Stimulated activated CD8-positive, alpha-beta memory T cell treated with anti-CD3 and anti-CD28 coated beads, Interleukin-7, amount 100 ng/mL, for 4 hours (primary cell): ENCODE measurements around the gene NTM.

Experiments used
- DNase-seq, 2 donors: peaks; one replicate each; pipeline ENCODE4 v3.0.0-alpha.2; 2020; ENCODE audit warnings: low read depth in 2 of 2

NTM gene

DNA sequence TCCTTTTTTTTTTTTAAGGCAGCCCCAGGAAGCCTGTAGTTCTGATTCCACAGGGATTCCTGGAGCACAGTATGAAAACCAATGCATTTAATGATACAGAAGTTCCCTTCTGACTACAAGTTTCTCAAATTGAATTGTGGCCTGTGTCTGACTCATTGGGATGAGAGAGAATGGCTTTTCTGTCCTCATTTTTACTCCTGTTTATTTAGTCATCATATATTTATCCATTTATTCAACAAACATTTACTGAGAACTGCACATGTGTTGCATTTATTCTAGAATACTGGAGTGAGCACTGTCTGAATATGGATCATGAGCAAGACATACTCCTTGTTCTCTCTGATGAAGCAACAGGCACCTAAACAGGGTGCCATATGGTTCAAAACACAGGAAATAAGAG lies 231.2 kb downstream of the NTM start:
- DNase-seq = no peak

DNA sequence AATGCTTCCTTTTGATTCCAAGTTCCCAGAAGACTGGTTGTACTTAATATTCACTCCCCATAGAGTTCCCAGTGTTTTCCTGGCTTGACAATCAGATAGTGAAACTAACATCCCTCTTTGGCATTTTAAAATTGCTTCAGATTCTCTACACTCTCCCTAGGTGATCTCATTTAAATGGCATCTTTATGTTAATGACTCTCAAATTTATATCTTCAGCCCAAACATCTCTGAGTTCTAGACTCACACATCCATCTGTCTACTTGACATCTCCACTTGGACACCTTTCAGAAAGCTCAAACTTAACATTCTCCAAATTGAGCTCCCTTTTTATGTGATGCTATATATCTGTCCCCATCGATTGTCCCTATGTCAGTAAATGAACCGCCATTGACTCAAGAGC lies 232.0 kb downstream of the NTM start:
- no peak for DNase-seq

DNA sequence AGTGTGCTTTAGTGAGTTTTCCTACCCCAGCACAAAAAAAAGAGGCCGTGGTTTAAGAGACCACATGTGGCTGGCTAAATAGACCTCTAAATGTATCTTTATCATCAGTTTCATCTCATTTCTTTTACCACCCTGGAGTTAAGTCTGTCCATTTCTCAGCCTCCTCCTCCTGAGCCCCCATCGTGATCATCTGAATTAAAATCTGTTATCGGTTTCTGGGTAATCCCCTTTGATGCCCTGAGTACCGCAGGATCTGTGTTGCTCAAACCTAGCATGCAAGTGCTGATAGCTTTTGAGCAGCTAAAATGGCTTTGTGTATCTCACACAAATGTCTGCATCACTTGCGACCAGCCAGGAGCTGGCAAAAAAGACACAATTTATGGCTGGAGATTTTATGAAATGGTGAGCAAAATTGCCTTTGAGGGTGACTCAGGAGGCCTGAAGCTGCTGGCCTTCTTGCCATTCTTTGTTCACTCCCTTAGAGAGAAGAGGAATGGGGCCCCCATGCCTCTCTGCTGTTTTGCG lies 236.5 kb downstream of the NTM start:
- DNase-seq = no peak

DNA sequence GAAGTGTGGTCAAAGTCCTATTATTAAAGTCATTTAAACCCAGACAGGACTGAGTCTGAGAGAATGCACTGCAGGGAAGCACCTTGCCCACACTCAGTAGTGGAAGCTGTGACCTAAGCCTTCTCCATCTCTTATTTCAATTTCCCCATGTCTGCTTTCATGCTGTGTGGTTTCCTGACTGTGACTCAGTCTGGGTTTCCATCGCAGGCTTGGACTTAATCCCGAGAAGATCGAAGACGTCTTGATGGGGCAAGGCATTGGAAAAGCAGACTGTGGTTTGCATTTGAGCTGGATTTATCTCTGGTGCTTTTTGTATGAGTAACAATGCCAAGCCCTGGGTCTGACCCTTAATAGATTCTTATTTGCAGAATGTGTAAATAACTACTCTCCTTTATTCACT lies 238.9 kb downstream of the NTM start:
- no peak for DNase-seq

DNA sequence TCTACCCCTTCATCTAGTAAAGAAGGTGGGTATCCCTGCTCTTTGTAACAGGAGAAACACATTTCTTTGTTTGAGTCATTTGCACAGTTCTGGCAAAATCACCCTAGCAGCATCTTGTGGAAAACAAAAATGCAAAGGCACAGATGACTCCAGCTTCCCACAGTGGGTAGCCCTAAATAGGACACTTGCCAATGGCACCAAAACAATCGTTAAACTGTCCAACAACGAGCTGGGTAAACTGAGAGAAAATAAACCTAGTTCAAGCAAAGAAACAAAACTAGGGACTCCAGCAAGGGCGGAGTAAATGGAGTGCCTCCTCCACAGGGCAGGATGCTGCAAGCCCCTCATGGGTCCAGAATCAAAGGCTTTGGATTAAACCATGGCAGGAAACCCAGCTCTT lies 239.5 kb downstream of the NTM start:
- DNase-seq = no peak

DNA sequence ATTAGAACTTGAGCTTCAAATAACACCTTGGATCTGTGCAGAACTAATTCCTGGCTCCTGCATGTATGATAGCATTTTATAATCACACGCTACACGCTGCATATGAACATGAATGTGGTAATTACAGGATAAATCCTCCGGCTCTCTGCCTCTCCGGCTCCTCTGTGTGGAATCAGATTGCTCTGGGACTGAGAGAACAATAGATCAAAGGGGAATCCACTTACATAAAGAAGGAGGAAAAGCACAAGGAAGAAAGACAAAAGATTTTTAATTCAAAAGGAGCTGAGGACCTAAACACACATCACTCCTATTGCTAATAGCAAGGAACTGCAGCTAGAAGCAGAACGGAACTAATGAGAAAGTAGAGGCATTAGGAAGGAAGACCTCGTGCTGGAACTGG lies 240.9 kb downstream of the NTM start:
- DNase-seq = no peak

DNA sequence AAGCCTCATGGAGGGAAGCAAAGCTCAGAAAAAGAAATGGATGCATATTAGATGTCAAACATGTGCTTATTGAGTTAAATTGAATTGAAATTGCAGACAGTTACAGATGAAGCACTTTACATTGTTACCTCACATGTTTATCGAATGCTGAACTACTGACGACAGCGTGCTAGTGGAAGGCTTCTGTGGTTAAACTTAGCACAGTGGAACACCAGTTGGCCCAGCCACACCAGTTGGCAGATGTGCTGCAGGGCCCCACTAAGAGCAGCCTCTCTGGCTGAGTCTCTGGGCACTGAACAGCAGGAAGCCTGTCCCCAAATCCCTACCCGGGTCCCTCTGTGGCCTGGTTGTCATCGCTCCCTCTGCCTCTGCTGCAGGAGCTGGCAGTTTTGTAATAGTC lies 242.1 kb downstream of the NTM start:
- DNase-seq = no peak

DNA sequence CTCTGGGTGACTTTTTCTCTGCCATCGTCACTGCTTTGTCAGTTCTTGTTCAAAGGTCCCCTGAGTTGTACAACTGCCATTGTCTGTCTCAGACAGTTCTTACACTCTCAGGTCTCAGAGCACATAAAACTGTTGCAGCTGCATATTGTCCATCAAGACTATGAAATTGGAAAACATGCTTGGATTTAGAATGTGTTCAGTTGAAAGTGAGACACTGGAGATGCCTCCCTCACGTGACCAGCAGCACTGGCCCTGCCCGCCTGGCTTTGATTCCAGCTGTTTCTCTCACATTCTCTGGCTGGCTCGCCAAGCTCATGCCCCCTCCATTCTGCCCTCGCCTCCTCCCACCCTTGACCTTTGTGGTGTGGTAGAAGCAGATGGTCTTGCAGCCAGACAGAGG lies 244.2 kb downstream of the NTM start:
- no peak for DNase-seq

DNA sequence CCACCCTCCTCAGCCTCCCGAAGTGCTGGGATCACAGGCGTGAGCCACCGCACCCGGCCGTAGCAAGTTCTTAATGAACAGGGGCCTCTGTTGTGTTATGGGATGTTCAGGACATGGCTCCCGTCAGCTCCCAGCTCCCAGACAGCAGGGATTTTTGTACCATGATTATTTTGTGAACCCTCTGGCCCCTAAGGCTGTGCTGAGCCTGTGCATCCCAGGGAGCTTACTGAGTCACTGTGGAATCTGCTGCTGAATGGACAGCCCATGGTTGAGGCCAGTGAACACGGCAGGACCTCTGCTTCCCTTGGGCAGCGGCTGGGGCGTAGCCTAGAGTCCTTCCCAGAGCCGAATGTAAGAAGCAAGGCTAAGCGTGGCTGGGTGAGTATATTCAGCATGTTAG lies 245.2 kb downstream of the NTM start:
- DNase-seq = no peak

DNA sequence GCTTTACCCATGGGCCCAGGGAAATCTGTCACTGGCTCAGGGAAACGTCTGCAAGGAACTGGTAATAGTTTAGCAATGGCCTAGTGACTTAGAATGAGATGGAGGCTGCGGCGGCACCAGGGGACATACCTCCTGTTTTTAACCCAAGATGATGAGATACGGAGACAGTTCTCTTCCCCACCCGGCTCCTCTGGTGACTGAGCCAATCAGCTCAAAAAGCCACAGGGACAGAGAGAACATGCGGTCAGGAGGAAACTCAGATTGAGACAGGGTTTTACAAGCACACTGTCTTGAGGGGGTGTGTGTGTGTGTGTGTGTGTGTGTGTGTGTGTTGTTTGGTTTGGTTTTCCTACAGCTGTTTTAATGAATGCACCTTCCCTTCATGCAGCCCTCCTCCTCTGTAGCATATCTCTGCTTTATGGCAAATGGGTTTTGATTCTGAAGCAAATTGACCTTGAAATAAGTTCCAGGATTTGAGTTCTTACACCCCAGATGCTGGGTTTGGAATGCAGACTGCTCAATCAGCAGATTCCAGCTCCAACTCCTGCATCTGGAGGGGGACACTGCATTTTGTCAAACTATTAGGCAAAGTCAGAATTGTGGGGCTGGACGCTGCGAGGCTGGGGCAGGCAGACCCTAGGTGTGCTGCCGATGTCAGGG lies 246.2 kb downstream of the NTM start:
- DNase-seq = no peak

DNA sequence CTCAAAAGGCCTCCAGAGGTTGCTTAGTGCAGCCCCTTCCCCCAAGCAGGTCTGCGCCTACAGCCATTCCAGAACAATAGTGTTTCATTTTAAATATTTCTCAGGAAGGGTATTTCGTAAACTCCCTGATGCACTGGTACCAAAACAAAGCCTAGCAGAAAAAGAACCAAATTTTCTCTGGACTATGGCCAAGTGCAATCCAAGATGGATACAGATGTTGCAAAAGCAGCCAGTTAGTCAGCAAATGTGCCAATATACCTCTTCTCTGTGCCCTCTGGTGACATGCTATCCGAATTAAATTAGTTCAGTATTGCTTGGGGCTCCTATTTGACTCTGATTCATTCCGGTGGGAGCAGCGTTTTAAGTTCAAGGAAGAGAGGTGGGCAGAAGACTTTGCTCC lies 247.8 kb downstream of the NTM start:
- DNase-seq = no peak

DNA sequence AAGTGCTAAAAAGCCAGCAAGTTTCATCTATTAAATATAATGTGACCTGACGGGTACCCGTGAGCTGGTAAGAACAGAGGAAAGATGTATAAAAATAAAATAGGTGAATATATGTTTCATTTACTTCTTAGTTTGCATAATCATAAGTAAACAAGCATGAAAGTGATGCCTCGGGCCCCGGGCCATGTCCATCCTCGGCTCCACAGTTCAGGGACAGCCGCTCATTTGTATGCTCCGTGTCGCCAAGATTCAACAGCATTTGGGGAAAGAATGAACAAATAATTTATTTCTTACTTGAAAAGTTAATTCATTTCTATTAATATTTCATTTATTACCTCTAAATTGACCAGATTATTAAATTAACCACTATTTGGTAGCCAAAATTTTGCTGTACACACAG lies 251.8 kb downstream of the NTM start:
- no peak for DNase-seq

DNA sequence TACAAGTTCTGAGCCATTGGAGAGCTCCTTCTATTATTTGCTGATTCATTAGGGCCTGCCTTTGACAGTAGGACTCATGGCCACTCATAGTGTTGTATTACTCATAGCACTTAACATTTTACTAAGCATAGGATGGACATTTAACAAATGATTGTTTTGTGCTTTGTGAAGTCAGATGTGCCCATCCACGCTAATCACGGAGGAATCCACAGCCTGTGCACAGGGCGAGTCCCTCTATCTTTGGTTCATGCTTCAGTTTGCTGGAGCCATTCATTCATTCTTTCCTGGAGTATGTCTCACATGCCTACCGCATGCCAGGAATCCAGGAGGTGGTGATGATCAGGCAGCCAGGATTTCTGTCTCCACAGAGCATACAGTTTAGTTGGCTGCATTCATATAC lies 254.1 kb downstream of the NTM start:
- DNase-seq = no peak

DNA sequence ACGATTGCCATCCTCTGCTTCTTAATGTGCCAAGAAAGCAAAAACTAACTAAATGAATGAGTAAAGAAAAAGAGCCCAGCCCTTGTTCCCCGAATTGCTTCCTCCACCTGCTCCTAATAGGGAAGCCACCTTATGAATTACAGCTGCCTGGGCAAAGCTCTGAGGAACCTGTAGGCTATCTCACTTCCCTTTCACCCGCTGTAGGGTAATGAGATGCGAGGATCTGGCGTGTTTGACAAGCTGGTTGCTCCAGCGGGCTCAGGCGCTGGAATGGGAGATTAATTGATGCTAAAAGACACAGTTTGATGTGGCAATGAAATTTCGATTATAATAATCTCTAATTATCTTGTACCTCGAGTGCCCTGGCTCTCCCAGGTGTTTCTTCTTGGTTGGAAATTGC lies 256.4 kb downstream of the NTM start:
- no peak for DNase-seq

DNA sequence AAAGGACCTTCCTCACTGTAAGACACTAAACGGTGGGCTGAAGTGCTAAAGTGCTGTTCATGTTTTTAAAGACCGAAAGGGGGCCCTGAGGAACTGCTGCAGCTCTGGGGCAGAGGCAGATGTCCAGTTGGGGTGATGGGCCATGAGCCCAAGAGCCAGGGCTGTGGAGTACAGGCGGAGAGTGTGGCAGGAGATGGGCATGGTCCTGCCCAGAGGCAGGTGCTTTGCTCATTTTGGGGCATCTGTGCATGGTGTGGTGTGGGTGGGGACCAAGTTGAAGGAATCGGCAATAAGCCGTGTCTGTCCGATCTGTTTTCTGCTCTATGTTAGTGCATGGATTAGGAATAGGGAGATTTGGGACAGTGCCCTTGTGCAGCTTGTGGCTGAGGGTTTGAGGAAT lies 258.3 kb downstream of the NTM start:
- DNase-seq = no peak

DNA sequence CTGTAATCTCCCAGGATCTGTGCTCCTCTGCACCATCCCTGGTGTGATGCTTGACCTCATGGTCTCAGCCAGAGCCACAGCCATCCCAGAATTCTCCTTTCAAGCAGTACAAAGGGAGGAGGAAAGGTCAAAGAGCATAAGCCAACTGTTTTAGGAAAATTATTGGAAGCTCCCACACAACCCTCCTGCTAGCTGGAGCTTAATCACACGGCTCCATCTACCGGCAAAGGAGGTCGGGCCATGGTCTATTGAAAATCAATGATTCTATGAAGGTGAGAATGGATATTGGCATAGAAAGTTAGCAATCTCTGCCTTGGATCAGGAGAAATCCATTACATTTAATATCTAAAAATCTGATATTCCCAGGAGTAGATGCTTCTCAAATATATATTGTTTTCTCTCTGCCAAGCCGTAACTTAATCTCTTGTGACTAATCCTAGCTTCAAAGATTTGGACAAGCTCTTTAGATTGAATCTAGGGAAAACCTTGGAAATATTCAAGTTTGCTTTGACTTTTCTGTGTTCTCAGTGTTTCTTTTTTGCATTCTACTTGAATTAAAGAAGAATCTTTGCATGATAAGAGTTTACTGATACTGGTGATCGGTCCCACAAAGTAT lies 259.6 kb downstream of the NTM start:
- no peak for DNase-seq

DNA sequence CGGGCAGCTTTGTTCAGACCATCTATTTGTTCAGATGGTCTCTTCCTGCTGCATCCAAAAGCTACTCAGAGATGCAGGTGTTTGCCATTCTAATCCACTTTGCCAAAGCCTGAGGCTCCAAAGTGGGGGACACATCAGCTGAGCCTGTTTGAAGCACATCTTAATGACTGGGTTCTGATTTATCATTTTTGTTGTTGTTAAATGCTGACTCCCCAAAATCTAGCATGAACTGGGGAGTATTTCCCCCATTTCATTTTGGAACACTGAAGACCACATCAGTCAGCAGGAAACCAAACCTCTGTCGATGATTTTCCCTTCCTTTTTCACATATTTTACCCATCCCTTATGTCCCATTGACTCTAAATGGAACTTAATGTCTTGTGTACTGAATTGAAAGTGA lies 262.6 kb downstream of the NTM start:
- DNase-seq = no peak

DNA sequence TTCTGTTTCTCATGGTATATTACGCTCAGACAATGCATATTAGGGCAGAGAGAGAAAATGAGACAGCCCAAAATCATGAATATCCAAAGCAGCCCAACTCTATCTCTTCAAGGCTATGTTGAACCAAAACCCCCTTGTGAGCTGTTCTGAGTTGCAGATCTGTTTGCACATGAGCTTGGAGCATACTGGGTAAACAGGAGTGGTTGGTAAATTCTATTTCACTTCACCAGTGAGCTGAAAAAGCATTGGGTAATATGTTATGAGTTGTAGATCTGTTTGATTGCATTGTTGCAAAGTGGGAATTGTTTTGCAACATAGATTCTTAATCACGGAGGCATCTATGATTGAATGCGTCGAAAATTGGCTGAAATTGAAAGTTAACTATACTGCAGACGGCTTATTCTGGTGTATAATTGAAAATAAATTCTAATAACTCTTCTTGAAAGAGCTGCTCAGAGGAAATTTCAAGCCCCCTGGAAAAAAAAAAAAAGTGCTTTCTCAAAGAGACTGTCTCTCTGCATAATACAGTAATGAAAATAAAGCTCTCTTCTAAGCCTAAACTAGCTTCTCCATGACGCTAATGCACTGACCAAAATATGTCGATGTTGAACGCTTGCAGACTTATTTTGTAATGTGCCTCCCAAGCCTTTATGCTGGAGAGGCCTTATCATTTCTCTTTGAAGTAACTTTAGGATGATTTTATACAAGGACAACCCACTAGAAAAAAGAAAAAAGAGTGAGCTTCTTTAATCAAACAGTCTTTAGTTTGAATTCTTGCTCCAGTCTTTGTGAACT lies 263.7 kb downstream of the NTM start:
- DNase-seq = no peak

DNA sequence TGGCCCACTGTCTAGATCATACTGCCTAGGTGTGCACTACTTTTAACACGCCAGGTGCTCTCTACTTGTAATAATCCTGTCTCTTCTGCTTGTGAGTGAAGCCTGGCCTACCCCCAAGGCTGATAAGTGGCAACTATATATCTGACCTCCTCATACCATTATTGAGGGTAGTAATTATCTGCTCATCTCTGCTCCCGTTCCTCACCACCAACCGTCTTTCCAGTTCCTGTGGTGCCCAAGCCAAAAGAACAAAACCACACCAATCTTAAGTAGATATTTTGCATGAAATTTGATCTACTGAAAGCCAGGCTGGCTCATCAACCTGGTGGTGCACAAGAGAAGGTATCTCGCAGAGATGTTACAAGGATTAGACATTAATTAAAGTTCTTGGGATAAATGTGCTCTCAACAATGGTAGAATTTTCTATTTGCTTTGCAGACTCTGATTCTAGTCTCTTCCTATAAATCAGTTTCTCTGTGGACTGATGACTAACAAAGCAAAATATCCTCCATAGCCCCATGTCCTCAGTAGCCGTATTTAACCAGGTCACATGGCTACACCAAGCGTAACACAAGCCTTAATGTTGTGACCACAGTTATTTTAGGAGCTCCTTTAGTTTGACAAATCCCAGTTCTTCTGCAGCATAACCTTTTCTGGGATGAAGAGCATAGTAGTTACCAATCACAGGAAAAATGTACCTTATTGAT lies 267.2 kb downstream of the NTM start:
- no peak for DNase-seq

DNA sequence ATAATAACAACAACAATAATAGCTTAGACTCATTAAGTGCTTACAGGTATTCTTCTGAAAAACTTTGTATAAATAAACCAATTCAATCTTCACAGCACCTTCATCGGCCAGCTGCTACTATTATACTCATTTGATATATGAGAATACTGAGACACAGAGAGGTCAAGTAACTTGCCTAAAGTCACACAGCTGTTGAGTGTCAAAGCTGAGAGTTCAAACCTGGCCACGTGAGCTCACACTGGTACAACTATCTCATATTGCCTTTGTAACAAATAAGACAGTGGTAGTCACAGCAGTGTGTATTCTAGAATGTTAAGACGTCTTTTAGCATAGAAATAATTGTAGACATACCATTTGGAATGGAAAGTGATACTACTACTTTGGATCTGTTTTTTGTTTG lies 268.5 kb downstream of the NTM start:
- DNase-seq = no peak

DNA sequence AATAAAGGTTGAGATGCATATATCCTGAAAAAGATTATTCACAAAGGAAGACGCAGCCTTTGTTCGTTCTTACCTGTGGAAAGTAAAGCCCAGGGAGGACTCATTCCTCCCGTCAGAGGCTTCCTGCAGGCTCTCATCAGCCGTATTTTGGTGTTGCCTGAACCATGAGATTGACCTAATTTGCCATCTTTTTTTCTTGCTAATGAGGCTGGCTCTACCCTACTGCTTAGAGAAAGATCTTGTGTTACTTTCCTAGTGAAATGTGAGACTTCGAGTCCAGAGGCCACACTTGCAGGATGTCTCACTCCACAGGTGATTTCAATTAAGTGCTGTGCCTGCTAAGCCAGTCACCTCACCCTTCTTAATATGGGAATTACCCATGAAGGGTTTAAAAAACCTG lies 269.9 kb downstream of the NTM start:
- no peak for DNase-seq

DNA sequence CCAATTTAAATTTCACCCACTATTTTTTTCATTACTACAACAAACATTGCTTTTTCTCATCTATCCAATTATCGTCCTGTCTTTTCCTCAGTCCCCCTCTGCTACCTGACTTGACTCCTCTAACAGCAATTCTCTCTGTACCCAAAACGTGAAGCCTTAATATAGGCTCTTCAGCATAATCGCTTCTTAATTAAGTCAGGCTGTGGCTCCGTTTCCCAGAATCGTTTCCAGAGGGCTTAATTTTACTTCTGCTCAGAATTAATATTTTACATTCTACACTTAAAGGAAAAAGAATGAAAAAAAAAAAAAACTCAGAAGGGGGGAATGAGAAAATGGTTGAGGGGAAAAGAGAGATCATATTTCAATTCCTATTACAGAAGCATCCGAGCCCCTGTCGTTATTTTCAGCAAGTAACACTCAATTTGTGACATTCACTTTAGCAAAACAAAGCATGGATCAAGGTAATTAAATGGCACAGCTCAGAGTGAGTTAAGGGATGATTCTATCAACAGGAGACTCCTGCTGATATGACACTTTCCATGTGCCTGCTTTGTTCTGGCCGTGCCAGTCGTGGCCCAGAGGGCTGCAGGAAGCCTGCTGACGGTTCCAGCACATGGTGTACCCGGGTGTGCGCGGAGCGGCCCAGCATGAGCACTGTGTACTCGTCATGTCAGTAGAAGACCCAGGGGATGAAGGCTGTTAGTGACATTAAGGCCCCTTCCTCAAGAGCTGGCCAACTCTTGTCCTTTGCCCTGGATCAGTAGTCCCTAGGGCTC lies 272.5 kb downstream of the NTM start:
- no peak for DNase-seq
